GM21447 (cell line): ENCODE results near the gene NELL1.
"Not testable (repeated sequence)": the region's sequence is repeated elsewhere in the genome, so short reads cannot be mapped to it uniquely, and the experiment has no call there.

Experiments
- ATAC-seq: cut with Tn5 transposase; IDR thresholded peaks from one replicate; pipeline ENCODE4 v1.9.1; 2021; ENCODE audit not compliant: unreplicated experiment

The NELL1 gene

DNA sequence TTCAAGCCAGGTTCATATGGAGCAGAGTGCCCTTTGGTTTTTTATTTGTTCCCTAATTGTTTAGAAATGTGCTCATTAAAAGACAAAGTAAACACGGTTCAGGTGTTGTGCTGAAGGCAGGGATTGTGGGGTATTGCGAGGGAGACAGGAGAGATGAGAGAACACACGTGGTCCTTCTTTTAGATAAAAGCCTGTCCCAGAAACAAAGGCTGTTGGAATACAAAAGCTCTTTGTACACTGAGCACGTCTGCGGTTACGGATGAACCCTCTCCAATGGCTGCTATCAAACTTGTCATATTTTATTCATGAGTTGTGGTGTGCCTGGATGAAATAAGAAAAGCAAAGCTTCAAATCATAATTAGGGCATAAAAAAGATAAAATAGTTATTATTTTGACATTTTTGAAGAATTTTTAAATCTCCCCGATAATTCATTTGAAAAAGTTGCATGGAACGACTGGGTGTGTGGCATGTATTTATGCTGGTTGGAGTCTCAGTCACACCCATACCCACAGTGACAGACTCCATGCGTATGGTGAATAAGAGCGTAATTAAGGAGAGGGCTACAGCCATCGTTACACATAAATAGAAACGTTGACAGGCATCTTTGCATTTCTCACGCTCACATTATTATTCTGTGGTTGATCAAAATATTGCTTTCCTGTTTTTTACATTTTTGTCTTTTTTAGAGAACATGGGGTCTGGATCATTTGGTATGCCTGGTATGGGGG lies 92.9 kb downstream of the NELL1 start:
- ATAC-seq = no peak

DNA sequence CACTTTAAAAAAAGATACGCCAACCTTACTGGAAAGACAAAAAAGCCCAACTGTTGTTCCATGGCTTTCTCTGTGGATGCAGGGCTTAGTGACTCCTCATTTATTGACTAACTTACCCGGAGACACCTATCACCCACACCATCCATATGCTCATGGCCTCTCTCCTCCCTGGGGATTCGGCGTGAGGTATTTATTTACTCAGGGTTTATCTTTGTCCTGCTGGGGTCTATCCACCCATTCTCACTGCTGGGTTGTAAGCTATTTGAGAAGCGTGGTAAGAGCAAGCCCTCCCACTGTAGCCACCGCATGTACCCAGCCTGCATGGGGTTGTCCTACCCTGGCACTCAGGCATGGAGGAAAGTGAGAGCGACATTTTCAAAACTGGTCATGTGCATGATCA lies 93.6 kb downstream of the NELL1 start:
- ATAC-seq = no peak

GRCh38 chr11:20770414-20770946 lies 101.1 kb downstream of the NELL1 start:
- ATAC-seq = no peak

- ATAC-seq = no peak
Measured at GRCh38 chr11:20771026-20771425, 101.6 kb downstream of the NELL1 start.

GRCh38 chr11:20771681-20772080 lies 102.3 kb downstream of the NELL1 start:
- ATAC-seq = no peak

- no peak for ATAC-seq
Measured at GRCh38 chr11:20775331-20775730, 105.9 kb downstream of the NELL1 start.

- ATAC-seq = no peak
Measured at GRCh38 chr11:20782775-20783174, 113.4 kb downstream of the NELL1 start.

GRCh38 chr11:20783220-20783619 lies 113.8 kb downstream of the NELL1 start:
- ATAC-seq = no peak

- ATAC-seq = no peak
Measured at GRCh38 chr11:20790622-20791021, 121.2 kb downstream of the NELL1 start.

GRCh38 chr11:20795005-20795404 lies 125.6 kb downstream of the NELL1 start:
- no peak for ATAC-seq

- ATAC-seq = no peak
Measured at GRCh38 chr11:20808328-20808727, 138.9 kb downstream of the NELL1 start.

GRCh38 chr11:20821046-20821445 lies 151.7 kb downstream of the NELL1 start:
- ATAC-seq = no peak

- no peak for ATAC-seq
Measured at GRCh38 chr11:20821470-20821869, 152.1 kb downstream of the NELL1 start.

DNA sequence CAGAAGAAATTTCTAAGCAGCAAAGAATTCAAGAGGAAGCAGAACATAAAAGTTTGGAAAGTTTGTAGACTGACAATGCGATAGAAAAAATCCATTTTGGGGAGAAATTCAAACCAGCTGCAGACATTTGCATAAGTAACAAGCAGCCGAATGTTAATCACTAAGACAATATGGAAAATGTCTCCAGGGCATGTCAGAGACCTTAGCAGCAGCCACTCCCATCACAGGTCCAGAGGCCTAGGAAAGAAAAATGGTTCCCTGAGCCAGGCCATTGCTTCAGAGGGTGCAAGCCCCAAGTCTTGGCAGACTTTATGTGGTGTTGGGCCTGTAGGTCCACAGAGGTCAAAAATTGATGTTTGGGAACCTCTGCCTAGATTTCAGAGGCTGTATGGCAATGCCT lies 155.4 kb downstream of the NELL1 start:
- ATAC-seq = no peak

- no peak for ATAC-seq
Measured at GRCh38 chr11:20835561-20835960, 166.2 kb downstream of the NELL1 start.

DNA sequence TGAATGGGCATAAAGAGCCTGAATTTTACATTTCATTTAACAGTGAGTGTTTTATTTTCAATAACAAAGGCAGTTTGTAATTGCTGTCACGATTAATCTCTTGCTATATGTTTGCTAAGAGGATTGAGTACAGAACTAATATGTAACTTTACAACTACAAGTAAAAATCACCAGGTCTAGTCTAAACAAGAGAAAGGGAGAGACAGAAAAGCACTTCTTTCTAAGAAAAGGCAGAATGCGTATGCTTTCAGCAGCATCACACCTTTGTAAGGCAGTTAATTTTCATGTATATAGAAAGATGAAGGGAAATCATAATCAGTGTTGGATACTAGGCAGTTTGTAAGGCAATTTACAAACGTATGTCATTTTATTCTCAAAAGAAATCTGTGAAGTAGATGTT lies 169.8 kb downstream of the NELL1 start:
- no peak for ATAC-seq

DNA sequence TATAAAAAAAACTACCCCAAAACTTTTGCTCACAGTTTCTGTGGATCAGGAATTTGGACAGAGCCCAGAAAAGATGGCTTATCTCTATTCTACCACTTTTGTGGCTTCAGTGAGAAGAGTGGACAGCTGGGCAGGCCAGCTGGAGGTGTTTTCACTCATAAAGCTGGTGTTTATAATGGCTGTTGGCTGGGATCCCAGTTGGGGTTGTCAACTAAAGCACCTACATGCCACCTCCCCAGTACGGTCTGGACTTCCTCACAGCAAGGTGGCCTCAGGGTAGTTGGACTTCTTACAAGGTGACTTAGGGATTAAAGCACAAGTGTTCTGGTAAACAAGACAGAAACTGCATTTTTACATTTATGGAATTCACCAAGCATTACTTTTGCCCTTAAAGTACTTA lies 171.0 kb downstream of the NELL1 start:
- no peak for ATAC-seq

- ATAC-seq = no peak
Measured at GRCh38 chr11:20844216-20844615, 174.8 kb downstream of the NELL1 start.

DNA sequence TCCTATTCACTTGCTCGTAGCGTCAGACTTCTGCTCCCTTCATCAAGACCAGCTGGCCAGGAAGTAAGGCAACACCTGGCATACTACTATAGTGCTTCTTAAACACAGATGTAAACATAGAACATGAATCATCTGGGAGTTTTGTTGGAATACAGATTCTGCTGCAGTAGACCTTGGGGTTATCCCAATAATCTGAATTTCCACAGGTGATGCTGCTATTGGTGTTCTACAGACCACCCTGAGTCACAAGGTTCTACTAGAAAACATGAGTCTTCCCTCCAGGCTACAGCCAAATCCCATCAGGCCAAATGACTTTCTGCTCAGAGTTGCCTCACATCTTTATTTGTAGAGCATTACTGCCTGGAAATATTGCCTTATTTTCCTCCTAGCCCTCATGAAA lies 175.2 kb downstream of the NELL1 start:
- ATAC-seq = no peak

- no peak for ATAC-seq
Measured at GRCh38 chr11:20854215-20854955, 185.0 kb downstream of the NELL1 start.

DNA sequence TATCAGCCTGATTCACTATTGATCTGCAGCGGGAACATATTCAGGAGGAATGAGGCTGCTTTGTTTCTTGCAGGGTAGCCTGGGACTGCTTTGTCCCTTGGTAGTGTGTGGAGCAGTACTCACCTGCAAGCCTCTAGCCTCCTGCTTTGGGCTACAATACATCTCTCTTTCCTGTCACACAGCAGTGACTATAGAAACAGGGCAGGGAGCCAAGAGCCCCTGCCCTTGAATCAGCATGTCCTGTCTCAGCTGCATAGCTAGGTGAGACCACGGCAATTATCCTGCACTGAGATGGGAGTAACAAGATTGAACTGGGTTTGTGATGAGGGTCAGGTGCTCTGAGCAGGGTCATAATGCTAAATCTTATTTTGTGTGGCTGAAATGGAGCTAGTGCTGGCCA lies 191.9 kb downstream of the NELL1 start:
- no peak for ATAC-seq

- not testable (repeated sequence) for ATAC-seq
Measured at GRCh38 chr11:20862263-20862662, 192.9 kb downstream of the NELL1 start.
